ENCODE results near the gene SORCS2.

DNA sequence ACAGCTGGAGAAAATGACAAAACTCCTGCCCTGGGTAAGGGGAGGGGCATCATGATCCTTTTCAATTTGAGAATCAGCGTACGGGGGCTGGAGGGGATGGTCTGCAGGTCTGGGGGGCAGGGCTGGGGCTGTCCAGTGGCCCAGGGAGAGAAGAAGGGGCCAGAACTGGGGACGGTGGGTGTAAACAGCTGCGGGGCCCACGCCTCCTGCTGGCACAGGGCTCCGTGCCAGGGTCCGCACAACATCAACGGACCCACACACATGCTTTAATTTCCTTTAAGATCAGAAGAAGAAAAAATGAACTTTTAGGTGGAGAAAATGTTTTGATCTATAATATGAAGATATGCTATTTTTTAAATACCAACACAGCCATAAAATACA, 190.3 kb downstream of the SORCS2 start:
- no peak for TF ChIP-seq CTCF (IDR thresholded peaks at IDR 0.05)
- TF ChIP-seq SMC3 (IDR thresholded peaks at IDR 0.05; ENCODE audit: low read depth, low read length): no peak
- TF ChIP-seq REST (IDR thresholded peaks at IDR 0.05; ENCODE audit: low read depth, low read length): no peak

Measured in SK-N-SH (cell line).